ENCODE data around the gene KLHL26. TPM values are rescaled to one million over a fixed set of nuclear protein-coding genes. Genes with fewer than 3 reads are reported as not detected.

Gene KLHL26
- total and polyA plus RNA-seq, 9 of the 15 experiments (the other 6 are each of a cell fraction or from before 2014, with no cell fraction given) = 0.13 to 13.3 (median 1.4) TPM

- TF ChIP-seq MLLT1 (IDR thresholded peaks at IDR 0.05) = peak; percentile 56 to 61; a peak in 2 of 4 replicates
- peak; percentile 69 to 79 for TF ChIP-seq NRF1 (conservative IDR thresholded peaks at IDR 0.05 in 1 of 2, IDR thresholded peaks at IDR 0.05 in 1 of 2)
- peak; percentile 66 for TF ChIP-seq GABPA (tag; conservative IDR thresholded peaks at IDR 0.05; ENCODE audit: low read depth)
- peak; percentile 77; the same call in 1 of the 2 replicates for TF ChIP-seq ATF7 (IDR thresholded peaks at IDR 0.05)
- TF ChIP-seq THRA (IDR thresholded peaks at IDR 0.05) = no peak
- no peak for TF ChIP-seq HBP1 (CRISPR knock-in tag; IDR thresholded peaks at IDR 0.05)
- TF ChIP-seq U2AF1 (optimal IDR thresholded peaks at IDR 0.05; ENCODE audit: low read depth, low read length) = peak; percentile 100
- peak; percentile 56; the same call in 1 of the 2 replicates for TF ChIP-seq ZNF511 (CRISPR knock-in tag; IDR thresholded peaks at IDR 0.05)
- no peak for TF ChIP-seq ZNF561 (CRISPR knock-in tag; conservative IDR thresholded peaks at IDR 0.05)
- peak; percentile 99 for TF ChIP-seq SMARCA5 (IDR thresholded peaks at IDR 0.05)
- no peak for TF ChIP-seq ELK3 (CRISPR knock-in tag; IDR thresholded peaks at IDR 0.05)
- no peak for TF ChIP-seq SRSF3 (IDR thresholded peaks at IDR 0.05; ENCODE audit: insufficient read depth, low read length)
- TF ChIP-seq SRSF1 (IDR thresholded peaks at IDR 0.05; ENCODE audit: low read depth, low read length) = peak; percentile 73; the same call in 1 of the 2 replicates
- TF ChIP-seq NR2C2 (CRISPR knock-in tag; IDR thresholded peaks at IDR 0.05) = peak; percentile 55; the same call in 1 of the 2 replicates
- TF ChIP-seq NR2C2 (tag; IDR thresholded peaks at IDR 0.05) = peak; percentile 22; the same call in 1 of the 2 replicates
- TF ChIP-seq CCNT2 (IDR thresholded peaks at IDR 0.05; ENCODE audit: borderline replicate concordance, extremely low read depth, insufficient read length, low read depth, low read length) = peak; percentile 85
- 0 out of 2 replicates have a peak, but pooled peaks have one; percentile 33 for TF ChIP-seq OTX1 (CRISPR knock-in tag; IDR thresholded peaks at IDR 0.05)
- TF ChIP-seq GATA2 (CRISPR knock-in tag; IDR thresholded peaks at IDR 0.05) = no peak
- TF ChIP-seq SMARCC2 (IDR thresholded peaks at IDR 0.05; ENCODE audit: low read depth) = 0 out of 2 replicates have a peak, but pooled peaks have one; percentile 9
- TF ChIP-seq MBD1 (CRISPR knock-in tag; IDR thresholded peaks at IDR 0.05) = no peak
Observed at GRCh38 chr19:18588611-18589379, 48.0 kb upstream of the KLHL26 start, which contains the start of gene REX1BD (continued).
